Thoracic aorta (tissue), 2 donors: Measurements from ENCODE around the gene ADIPOR2. TPM values are rescaled to one million over a fixed set of nuclear protein-coding genes. Genes with fewer than 3 reads are reported as not detected.

Source experiments
- ATAC-seq: fragments of 150-250 bp; one replicate; pipeline ENCODE4 v1.8.0; 2017; ENCODE audit warnings: low read depth; ENCODE audit not compliant: insufficient number of reproducible peaks, low FRiP score
- DNase-seq: peaks from one replicate; pipeline ENCODE4 v3.0.0-alpha.2; 2020; ENCODE audit warnings: low spot score
- H3K27ac ChIP-seq, 2 donors: fragments of 200-600 bp; sonication (generic); 1 replicate in 1 of 2; 2 replicates in 1 of 2; pipeline ENCODE4 v1.5.1; 2016; ENCODE audit warnings: mild to moderate bottlenecking in 2 of 2, moderate library complexity in 2 of 2
- H3K27me3 ChIP-seq: fragments of 200-600 bp; sonication (generic); replicated peaks from 2 replicates; pipeline ENCODE4 v1.6.0; 2016; ENCODE audit warnings: mild to moderate bottlenecking; ENCODE audit not compliant: insufficient read depth
- H3K36me3 ChIP-seq: fragments of 200-600 bp; sonication (generic); one replicate; pipeline ENCODE4 v1.5.1; 2016
- H3K4me1 ChIP-seq, 2 donors: fragments of 200-600 bp; sonication (generic); 1 replicate in 1 of 2; 2 replicates in 1 of 2; pipeline versions ENCODE4 v1.5.1 to v1.6.0; 2016; ENCODE audit warnings: low read depth in 2 of 2, mild to moderate bottlenecking in 1 of 2; ENCODE audit not compliant: control insufficient read depth in 1 of 2
- H3K4me3 ChIP-seq: fragments of 200-600 bp; sonication (generic); 2 replicates; pipeline ENCODE4 v1.5.1; 2016; ENCODE audit warnings: mild to moderate bottlenecking
- H3K9me3 ChIP-seq: fragments of 200-600 bp; sonication (generic); 2 replicates; pipeline ENCODE4 v1.5.1; 2016
- total RNA-seq, 2 donors: library from RNA; depleted of rRNA; stranded (reverse); fragments of >200 nt; gene quantifications; one replicate each; pipeline versions ENCODE4 v1.1.0 to v1.2.3, GENCODE V29; 2016
- TF ChIP-seq, protein P1 (sequence below): fragments of 200-600 bp; sonication (generic); IDR thresholded peaks from one replicate; pipeline ENCODE4 v1.5.1; 2019; ENCODE audit warnings: antibody characterized with exemption

The ADIPOR2 gene
- total RNA-seq, 2 donors from 2014 or later: 24.2 to 43.0 TPM

DNA sequence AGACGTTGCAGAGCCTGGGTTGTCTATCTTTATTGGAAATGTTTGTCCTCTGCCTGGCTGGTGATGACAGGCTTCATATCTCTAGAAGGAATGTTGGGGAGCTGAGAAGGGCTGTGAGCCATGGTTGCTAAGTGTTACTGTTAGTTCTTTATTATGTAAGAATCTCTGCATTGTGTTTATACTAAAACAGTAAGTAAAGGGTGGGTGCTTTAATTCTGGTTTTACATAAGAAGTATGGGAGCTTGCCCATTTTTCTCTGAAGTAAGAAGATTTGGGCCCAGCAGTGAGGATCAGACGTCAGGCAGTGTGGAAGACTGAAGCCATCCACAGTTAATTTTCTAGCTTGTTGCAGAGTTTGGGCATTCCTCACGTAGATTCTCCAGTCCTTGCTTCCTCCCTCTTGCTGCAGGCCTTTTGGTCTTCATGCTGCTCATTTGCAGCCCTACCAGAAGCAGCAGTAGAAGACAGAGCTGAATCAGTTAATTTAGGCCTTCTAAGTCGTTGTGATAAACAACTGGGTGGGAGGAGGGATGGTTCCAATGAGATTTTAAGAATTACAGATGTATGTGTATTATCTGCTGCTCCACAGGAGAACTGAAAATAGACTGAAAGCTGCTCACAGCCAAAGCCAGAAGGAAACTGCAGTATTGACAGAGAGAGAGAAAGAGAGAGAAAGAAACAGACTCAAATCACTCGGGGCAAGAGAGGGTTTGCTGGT, 40.5 kb upstream of the ADIPOR2 start:
- H3K9me3 ChIP-seq: no peaks in the 10 kb centered on the region
- TF ChIP-seq, protein P1, sequence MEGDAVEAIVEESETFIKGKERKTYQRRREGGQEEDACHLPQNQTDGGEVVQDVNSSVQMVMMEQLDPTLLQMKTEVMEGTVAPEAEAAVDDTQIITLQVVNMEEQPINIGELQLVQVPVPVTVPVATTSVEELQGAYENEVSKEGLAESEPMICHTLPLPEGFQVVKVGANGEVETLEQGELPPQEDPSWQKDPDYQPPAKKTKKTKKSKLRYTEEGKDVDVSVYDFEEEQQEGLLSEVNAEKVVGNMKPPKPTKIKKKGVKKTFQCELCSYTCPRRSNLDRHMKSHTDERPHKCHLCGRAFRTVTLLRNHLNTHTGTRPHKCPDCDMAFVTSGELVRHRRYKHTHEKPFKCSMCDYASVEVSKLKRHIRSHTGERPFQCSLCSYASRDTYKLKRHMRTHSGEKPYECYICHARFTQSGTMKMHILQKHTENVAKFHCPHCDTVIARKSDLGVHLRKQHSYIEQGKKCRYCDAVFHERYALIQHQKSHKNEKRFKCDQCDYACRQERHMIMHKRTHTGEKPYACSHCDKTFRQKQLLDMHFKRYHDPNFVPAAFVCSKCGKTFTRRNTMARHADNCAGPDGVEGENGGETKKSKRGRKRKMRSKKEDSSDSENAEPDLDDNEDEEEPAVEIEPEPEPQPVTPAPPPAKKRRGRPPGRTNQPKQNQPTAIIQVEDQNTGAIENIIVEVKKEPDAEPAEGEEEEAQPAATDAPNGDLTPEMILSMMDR: no peak
- no peak for ATAC-seq

DNA sequence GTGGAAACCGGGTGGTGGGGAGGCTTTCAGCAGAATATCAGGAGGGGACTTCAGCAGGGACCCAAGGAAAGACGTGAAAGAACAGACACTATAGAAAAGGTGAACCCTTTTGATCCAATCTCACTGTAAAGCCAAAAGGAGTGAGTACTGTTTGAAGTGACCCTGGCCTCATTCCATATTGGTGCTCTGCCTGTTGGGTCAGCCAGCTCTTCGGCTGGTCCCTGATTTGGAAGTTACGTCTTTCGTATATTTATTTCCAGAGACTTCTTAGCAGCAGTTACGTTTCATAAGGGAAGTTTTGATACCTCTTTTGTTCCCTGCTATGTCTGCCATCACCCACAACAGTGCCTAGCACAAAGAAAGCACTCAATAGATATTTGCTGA, 39.9 kb upstream of the ADIPOR2 start:
- DNase-seq (no peak), ATAC-seq (no peak)

More for the DNA sequence above, 40.5 kb upstream of the ADIPOR2 start:
- H3K27ac ChIP-seq: peak overlapping the region; percentile 3 to 60
- peaks cover 0 to 15% of the 10 kb centered on the region in 2 donors for H3K4me1 ChIP-seq
- no peaks in the 10 kb centered on the region for H3K27me3 ChIP-seq
- no peak for DNase-seq
- no peaks in the 10 kb centered on the region for H3K36me3 ChIP-seq
- H3K4me3 ChIP-seq: no peak overlapping the region

DNA sequence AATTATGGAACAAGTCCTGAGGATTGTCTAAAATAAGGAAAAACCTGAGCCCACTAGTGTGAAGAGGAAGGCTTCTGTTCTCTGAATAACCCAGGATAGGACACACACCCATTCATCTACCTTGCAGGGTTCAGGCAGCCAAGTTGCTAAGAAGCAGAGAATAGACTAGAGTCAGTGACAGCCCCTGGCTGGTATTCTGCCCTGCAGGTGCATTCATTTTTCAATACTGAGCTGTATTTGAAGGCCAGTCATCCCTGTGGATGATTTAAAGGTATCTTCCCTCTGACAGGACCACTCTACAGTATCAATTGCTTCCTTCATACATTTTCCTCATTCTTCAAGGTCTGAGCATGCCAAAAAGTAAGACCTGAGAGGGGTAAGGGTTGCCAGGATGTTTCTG, 38.9 kb upstream of the ADIPOR2 start:
- TF ChIP-seq, protein P1: no peak
- DNase-seq (no peak), ATAC-seq (no peak)
- peaks cover 0 to 15% of the 10 kb centered on the region in 2 donors for H3K4me1 ChIP-seq
- H3K27me3 ChIP-seq: no peaks in the 10 kb centered on the region
- H3K4me3 ChIP-seq: no peak overlapping the region
- no peaks in the 10 kb centered on the region for H3K9me3 ChIP-seq
- H3K27ac ChIP-seq: no peak overlapping the region
- H3K36me3 ChIP-seq: no peaks in the 10 kb centered on the region

More for the DNA sequence above, 39.9 kb upstream of the ADIPOR2 start:
- no peaks in the 10 kb centered on the region for H3K9me3 ChIP-seq
- H3K27ac ChIP-seq: peak overlapping the region; percentile 3 to 60
- TF ChIP-seq, protein P1: no peak
- H3K4me1 ChIP-seq: peaks cover 0 to 15% of the 10 kb centered on the region in 2 donors
- H3K27me3 ChIP-seq: no peaks in the 10 kb centered on the region
- H3K36me3 ChIP-seq: no peaks in the 10 kb centered on the region
- no peak overlapping the region for H3K4me3 ChIP-seq

DNA sequence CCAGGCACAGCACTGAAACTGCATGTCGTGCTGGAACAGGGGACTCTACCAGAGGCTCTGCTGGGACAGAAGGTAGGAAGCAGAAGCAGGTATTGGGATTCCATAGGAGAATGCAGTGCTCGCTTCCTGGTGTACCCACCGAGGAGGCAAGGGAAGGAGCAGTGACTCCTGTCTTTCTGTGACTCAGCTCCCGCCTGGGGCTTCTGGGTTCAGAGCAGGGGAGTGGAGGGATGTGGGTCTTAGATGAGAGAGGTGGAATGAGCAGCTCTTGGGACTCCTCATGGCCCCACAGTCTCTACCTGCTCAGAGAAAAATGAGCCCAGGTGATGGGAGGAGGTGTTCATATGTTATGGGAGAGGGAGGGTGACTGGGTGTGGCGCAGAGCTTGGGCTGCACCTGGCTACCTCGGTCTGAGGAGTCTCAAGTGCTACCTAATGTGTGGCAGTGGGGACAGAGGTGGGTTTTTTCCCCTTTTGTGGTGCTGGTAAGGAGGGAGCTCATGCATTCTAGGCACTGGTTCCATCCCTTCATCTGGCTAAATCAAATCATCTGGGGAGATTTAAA, 35.6 kb upstream of the ADIPOR2 start:
- H3K4me3 ChIP-seq: no peak overlapping the region
- no peak for ATAC-seq
- peaks cover 4 to 18% of the 10 kb centered on the region in 2 donors for H3K4me1 ChIP-seq
- TF ChIP-seq, protein P1: no peak
- no peak for DNase-seq
- no peaks in the 10 kb centered on the region for H3K9me3 ChIP-seq
- no peaks in the 10 kb centered on the region for H3K27me3 ChIP-seq
- H3K27ac ChIP-seq: no peak overlapping the region
- H3K36me3 ChIP-seq: no peaks in the 10 kb centered on the region

DNA sequence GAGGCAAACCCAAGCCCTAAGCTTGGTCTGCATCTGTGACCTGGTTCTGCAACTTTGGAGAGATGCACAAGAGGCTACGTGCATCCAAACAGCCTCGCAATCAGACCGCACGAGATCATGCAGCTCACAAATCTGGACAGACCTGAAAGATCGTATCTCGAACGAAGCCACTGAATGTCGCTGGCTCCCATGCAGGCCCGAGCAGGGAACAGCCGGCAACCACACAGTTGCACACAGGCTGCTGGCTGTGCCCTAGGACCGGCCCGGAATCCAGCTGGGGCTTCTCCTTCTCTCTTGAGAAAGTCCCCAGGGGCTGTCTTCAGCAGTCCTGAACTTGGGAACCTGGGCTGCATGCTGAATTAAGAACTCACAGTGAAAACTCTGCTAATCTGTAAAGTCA, 34.0 kb upstream of the ADIPOR2 start:
- TF ChIP-seq, protein P1: no peak
- Histone ChIP-seq H3K27me3 (no peaks in the 10 kb centered on the region), H3K27ac (no peak overlapping the region), H3K9me3 (no peaks in the 10 kb centered on the region), H3K36me3 (no peaks in the 10 kb centered on the region), H3K4me1 (peaks cover 8 to 10% of the 10 kb centered on the region in 2 donors), H3K4me3 (no peak overlapping the region)
- DNase-seq (no peak), ATAC-seq (no peak)
